CD4-positive, CD25-positive, alpha-beta regulatory T cell (primary cell): ENCODE measurements around the gene ENPP3. TPM values are rescaled to one million over a fixed set of nuclear protein-coding genes. Genes with fewer than 3 reads are reported as not detected.

Experiments used
- ATAC-seq, 2 donors: fragments of 150-1000 bp; cut with Tn5 transposase; one replicate each; pipeline ENCODE4 v1.10.0; 2021; ENCODE audit warnings: low read depth in 2 of 2, moderate number of reproducible peaks in 2 of 2, moderate library complexity in 1 of 2
- DNase-seq, 3 donors: peaks; one replicate each; pipeline versions ENCODE4 v3.0.0 to v3.0.0-alpha.2; 2012 to 2022; ENCODE audit warnings: mixed read lengths in 1 of 3
- H3K27ac ChIP-seq: one replicate; pipeline ENCODE4 v1.7.0; 2013; ENCODE audit warnings: mild to moderate bottlenecking, low read length; ENCODE audit not compliant: insufficient read depth, poor library complexity, severe bottlenecking
- H3K27me3 ChIP-seq: one replicate; pipeline ENCODE4 v1.7.0; 2013; ENCODE audit warnings: low read length; ENCODE audit not compliant: control insufficient read depth, insufficient read depth
- H3K36me3 ChIP-seq: one replicate; pipeline ENCODE4 v1.7.0; 2013; ENCODE audit warnings: mild to moderate bottlenecking, low read length, moderate library complexity; ENCODE audit not compliant: control insufficient read depth, insufficient read depth
- H3K4me1 ChIP-seq: 2 replicates; pipeline ENCODE4 v1.7.0; 2013; ENCODE audit warnings: mild to moderate bottlenecking, low read length; ENCODE audit not compliant: insufficient read depth, control insufficient read depth, poor library complexity, severe bottlenecking
- H3K4me3 ChIP-seq: one replicate; pipeline ENCODE4 v1.7.0; 2013; ENCODE audit warnings: low read depth, mild to moderate bottlenecking, low read length, moderate library complexity
- H3K9me3 ChIP-seq, 2 experiments: 1 replicate in 1 of 2; 2 replicates in 1 of 2; pipeline ENCODE4 v1.7.0; 2013; ENCODE audit warnings: low read length in 2 of 2, mild to moderate bottlenecking in 1 of 2, moderate library complexity in 1 of 2; ENCODE audit not compliant: control insufficient read depth in 2 of 2
- H3K27ac Mint-ChIP-seq, 3 donors: one replicate each; pipeline ENCODE4 v1.8.0; 2020 to 2022; ENCODE audit warnings: mild to moderate bottlenecking in 3 of 3, mixed read lengths in 3 of 3, moderate library complexity in 2 of 3
- H3K27me3 Mint-ChIP-seq: one replicate; pipeline ENCODE4 v1.8.0; 2022; ENCODE audit warnings: mild to moderate bottlenecking, mixed read lengths
- H3K36me3 Mint-ChIP-seq: one replicate; pipeline ENCODE4 v1.8.0; 2020; ENCODE audit warnings: mixed read lengths
- H3K4me1 Mint-ChIP-seq, 4 donors: one replicate each; pipeline ENCODE4 v1.8.0; 2020 to 2022; ENCODE audit warnings: mixed read lengths in 4 of 4, mild to moderate bottlenecking in 1 of 4
- H3K4me3 Mint-ChIP-seq, 4 donors: one replicate each; pipeline ENCODE4 v1.8.0; 2020 to 2022; ENCODE audit warnings: mild to moderate bottlenecking in 4 of 4, mixed read lengths in 4 of 4, moderate library complexity in 3 of 4
- H3K9me3 Mint-ChIP-seq, 7 donors: one replicate each; pipeline ENCODE4 v1.8.0; 2020 to 2022; ENCODE audit warnings: mixed read lengths in 7 of 7, mild to moderate bottlenecking in 3 of 7, moderate library complexity in 2 of 7
- polyA plus RNA-seq, 4 donors: library from polyadenylated mRNA; unstranded; fragments of 300-500 nt; fragmentation: Illumina TruSeq; gene quantifications; one replicate each; pipeline ENCODE4 v1.2.3, GENCODE V29; 2021
- total RNA-seq: library from RNA; stranded (reverse); gene quantifications from one replicate; pipeline ENCODE4 v1.2.3, GENCODE V29; 2022

Gene ENPP3
- total and polyA plus RNA-seq, 5 donors from 2014 or later: 0.09 to 0.60 (median 0.32) TPM; not detected in 2

DNA sequence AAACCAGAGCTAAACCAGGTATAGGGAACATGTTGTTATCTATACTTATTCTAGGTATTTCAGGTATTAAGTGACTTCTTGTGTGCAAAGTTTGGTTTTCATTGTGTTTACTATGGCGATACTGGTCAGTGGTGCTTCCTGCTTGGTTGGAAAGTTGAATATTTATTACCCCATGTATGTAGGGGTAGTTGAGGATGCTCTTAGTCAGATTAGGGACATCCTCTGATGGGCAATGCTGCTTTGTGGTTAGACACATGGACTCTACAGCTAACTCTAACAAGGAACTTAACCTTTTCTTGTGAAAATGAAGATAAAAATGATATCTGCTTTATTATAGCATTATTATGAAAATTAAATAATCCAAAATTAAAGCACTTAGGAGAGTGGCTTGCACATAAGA is 126.6 kb downstream of the ENPP3 start:
- Histone ChIP-seq H3K27ac (no peak overlapping the region), H3K4me1 (no peaks in the 10 kb centered on the region), H3K4me3 (no peak overlapping the region), H3K36me3 (no peaks in the 10 kb centered on the region), H3K27me3 (no peaks in the 10 kb centered on the region), H3K9me3 (no peaks in the 10 kb centered on the region)
- H3K9me3 Mint-ChIP-seq: peaks cover 0 to 2% (median 0%) of the 10 kb centered on the region in 7 donors
- H3K4me3 Mint-ChIP-seq: no peak overlapping the region
- H3K4me1 Mint-ChIP-seq: peaks cover 0 to 3% (median 0%) of the 10 kb centered on the region in 4 donors
- ATAC-seq (no peak), DNase-seq (no peak)
- peaks cover 17% of the 10 kb centered on the region for H3K27me3 Mint-ChIP-seq
- no peaks in the 10 kb centered on the region for H3K36me3 Mint-ChIP-seq
- H3K27ac Mint-ChIP-seq: no peak overlapping the region

DNA sequence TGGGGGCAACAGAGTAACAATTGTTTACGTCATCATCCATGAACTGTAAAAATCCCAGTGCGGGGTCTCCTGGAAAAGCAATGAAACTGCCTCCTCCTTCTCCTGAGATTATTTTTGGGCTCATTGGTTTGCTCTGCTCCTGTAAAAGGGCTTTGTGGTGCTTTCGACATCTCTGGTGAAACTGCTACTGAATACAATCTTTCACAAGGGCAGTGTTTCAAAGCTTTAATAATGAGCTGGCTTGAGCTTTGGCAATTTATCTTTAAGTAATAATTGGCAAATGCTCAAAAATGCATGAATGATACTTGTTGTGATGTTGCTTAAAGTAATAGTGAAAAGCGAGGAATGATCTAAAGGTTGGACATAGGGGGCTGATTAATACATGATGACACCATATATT is 127.2 kb downstream of the ENPP3 start:
- Mint-ChIP-seq H3K27ac (no peak overlapping the region), H3K4me3 (no peak overlapping the region), H3K27me3 (peaks cover 18% of the 10 kb centered on the region), H3K4me1 (peaks cover 0 to 4% (median 0%) of the 10 kb centered on the region in 4 donors), H3K36me3 (no peaks in the 10 kb centered on the region), H3K9me3 (peaks cover 0 to 2% (median 0%) of the 10 kb centered on the region in 7 donors)
- no peaks in the 10 kb centered on the region for H3K27me3 ChIP-seq
- no peak overlapping the region for H3K27ac ChIP-seq
- H3K9me3 ChIP-seq: no peaks in the 10 kb centered on the region
- H3K4me3 ChIP-seq: no peak overlapping the region
- H3K4me1 ChIP-seq: no peaks in the 10 kb centered on the region
- H3K36me3 ChIP-seq: no peaks in the 10 kb centered on the region
- ATAC-seq (no peak), DNase-seq (no peak)

DNA sequence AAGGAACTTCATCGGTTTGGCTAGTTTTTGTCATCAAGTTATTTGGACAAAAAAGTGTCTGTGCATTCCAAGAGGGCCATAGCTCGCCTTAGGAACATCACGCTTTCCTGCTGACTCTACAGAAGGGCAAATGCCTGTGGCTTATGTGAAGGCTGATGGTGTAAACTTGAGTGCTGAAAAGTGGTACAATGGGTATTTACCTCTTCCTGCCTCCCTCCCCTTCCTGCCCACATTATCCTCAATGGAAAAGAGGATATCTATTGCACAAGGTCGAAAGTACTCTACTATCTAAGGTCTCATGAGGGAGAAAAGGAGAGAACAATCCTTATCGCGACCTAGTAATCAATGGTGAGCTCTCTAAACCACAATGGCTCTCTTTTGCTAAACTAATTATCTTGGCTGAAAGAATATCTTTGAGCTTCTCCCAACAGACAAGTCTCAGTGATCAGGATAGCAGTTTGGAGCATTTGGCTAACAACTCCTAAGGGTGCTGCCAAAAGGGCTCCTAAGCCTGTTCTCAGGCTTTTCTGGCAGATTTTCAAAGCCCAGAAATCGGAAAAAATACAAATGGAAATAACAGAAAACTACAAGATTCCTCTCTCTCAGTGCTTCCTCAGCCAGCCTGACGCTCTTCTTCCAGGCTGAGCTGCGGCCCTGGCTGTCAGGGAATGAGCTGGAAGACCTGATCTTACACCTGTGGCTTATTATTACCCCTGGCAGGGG is 128.1 kb downstream of the ENPP3 start:
- no peaks in the 10 kb centered on the region for H3K9me3 ChIP-seq
- DNase-seq (no peak), ATAC-seq (no peak)
- no peaks in the 10 kb centered on the region for H3K36me3 Mint-ChIP-seq
- peaks cover 0 to 4% (median 0%) of the 10 kb centered on the region in 4 donors for H3K4me1 Mint-ChIP-seq
- no peaks in the 10 kb centered on the region for H3K4me1 ChIP-seq
- no peak overlapping the region for H3K27ac Mint-ChIP-seq
- H3K4me3 ChIP-seq: no peak overlapping the region
- H3K9me3 Mint-ChIP-seq: peaks cover 0 to 2% (median 0%) of the 10 kb centered on the region in 7 donors
- no peaks in the 10 kb centered on the region for H3K36me3 ChIP-seq
- no peak overlapping the region for H3K4me3 Mint-ChIP-seq
- no peak overlapping the region for H3K27ac ChIP-seq
- no peaks in the 10 kb centered on the region for H3K27me3 ChIP-seq
- peaks cover 18% of the 10 kb centered on the region for H3K27me3 Mint-ChIP-seq

DNA sequence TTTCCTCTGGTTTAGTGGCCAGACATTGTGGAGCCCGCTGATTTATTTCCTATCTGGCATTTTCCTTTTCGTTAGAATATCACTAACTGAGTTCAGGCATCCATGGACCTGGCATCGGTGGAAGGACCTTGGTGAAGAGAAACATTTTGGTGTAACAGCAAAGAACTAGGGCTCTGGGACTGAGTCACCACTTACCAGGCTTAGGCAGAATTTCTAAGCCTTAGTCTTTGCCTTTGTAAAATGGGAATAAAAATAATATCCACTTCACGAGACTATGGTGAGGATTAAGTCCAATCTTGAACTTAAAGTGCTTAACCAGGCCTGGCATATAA is 128.7 kb downstream of the ENPP3 start:
- H3K9me3 Mint-ChIP-seq: peaks cover 0 to 2% (median 0%) of the 10 kb centered on the region in 7 donors
- Histone ChIP-seq H3K9me3 (no peaks in the 10 kb centered on the region), H3K27me3 (no peaks in the 10 kb centered on the region), H3K4me1 (no peaks in the 10 kb centered on the region), H3K36me3 (no peaks in the 10 kb centered on the region), H3K4me3 (no peak overlapping the region), H3K27ac (no peak overlapping the region)
- no peaks in the 10 kb centered on the region for H3K36me3 Mint-ChIP-seq
- DNase-seq (no peak), ATAC-seq (no peak)
- H3K4me3 Mint-ChIP-seq: no peak overlapping the region
- H3K4me1 Mint-ChIP-seq: peaks cover 0 to 4% (median 0%) of the 10 kb centered on the region in 4 donors
- peaks cover 18% of the 10 kb centered on the region for H3K27me3 Mint-ChIP-seq
- H3K27ac Mint-ChIP-seq: no peak overlapping the region

DNA sequence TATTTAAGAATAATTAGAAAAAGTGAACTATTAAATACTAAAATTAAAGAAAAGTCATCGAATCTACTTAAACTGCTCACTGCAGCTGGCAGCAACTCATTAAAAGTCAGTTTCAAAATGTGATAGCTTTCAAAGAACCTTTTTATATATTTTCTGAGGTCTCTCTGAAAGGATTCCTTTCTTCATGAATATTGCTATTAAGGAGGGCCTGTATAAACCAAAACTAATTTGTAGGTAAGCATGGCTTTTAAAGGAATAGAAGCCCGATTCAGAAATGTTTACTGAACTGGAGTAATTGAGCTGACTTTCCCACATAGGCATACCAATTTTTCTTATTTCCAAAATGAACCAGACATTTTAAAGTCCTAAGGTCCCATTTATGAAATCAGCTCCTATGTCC is 129.5 kb downstream of the ENPP3 start:
- Histone ChIP-seq H3K4me3 (no peak overlapping the region), H3K4me1 (no peaks in the 10 kb centered on the region), H3K36me3 (no peaks in the 10 kb centered on the region), H3K27me3 (no peaks in the 10 kb centered on the region), H3K9me3 (no peaks in the 10 kb centered on the region), H3K27ac (no peak overlapping the region)
- peaks cover 0 to 2% (median 0%) of the 10 kb centered on the region in 7 donors for H3K9me3 Mint-ChIP-seq
- ATAC-seq (no peak), DNase-seq (no peak)
- no peaks in the 10 kb centered on the region for H3K36me3 Mint-ChIP-seq
- peaks cover 18% of the 10 kb centered on the region for H3K27me3 Mint-ChIP-seq
- H3K27ac Mint-ChIP-seq: no peak overlapping the region
- no peak overlapping the region for H3K4me3 Mint-ChIP-seq
- peaks cover 0 to 4% (median 0%) of the 10 kb centered on the region in 4 donors for H3K4me1 Mint-ChIP-seq

DNA sequence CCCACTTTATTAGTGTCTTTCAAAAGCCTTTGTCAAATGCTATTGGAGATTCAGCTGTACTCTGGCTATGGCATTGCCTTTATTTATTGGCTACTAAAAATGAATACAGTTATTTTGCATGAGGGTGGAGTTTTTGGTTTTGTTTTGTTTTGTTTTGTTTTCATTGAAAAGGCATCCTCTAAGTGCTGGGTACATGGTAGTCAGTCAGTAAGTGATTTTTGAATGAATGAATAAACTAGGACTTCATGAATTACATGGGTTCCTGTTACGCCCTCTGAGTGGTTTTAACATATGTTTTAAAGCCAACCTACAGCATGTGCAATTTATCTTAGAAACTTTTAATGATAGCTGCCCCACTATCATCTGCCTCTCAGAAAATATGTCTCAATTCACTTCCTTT is 131.9 kb downstream of the ENPP3 start:
- Mint-ChIP-seq H3K4me3 (no peak overlapping the region), H3K27me3 (peaks cover 14% of the 10 kb centered on the region), H3K27ac (no peak overlapping the region), H3K9me3 (no peaks in the 10 kb centered on the region), H3K36me3 (no peaks in the 10 kb centered on the region), H3K4me1 (peaks cover 0 to 4% (median 0%) of the 10 kb centered on the region in 4 donors)
- Histone ChIP-seq H3K27me3 (no peaks in the 10 kb centered on the region), H3K4me1 (no peaks in the 10 kb centered on the region), H3K27ac (no peak overlapping the region), H3K4me3 (no peak overlapping the region), H3K36me3 (no peaks in the 10 kb centered on the region), H3K9me3 (no peaks in the 10 kb centered on the region)
- DNase-seq (no peak), ATAC-seq (no peak)

DNA sequence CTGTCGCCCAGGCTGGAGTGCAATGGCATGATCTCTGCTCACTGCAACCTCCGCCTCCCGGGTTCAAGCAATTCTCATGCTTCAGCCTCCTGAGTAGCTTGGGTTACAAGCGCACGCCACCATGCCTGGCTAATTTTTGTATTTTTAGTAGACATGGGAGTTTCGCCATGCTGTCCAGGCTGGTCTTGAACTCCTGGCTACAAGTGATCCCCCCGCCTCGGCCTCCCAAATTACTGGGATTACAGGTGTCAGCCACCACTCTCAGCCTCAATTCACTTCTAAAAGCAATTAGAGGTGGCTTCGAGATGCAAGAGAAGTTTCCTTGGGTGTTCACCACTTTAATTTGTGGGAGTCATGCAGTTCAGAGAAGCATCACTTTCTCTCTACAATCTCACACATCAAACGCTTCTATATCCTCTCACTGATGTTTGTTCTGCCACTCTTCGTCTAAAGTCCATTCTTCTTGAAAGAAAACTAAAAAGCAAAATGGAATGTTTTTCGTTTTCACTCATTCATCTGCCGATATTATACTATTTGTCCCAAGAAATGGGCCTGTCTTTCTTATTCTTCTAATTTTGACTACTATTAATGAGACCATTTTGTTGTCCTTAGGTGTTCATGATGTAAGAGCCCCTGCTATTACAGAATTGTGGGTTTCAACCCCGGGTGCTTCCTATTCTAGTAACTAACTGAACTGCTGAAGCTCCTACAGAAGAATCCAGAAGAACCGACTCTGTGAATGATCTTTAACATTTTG is 132.5 kb downstream of the ENPP3 start:
- no peaks in the 10 kb centered on the region for H3K36me3 ChIP-seq
- no peaks in the 10 kb centered on the region for H3K9me3 ChIP-seq
- no peaks in the 10 kb centered on the region for H3K4me1 ChIP-seq
- no peak overlapping the region for H3K4me3 ChIP-seq
- ATAC-seq: no peak
- DNase-seq: no peak
- H3K36me3 Mint-ChIP-seq: no peaks in the 10 kb centered on the region
- no peak overlapping the region for H3K27ac Mint-ChIP-seq
- H3K9me3 Mint-ChIP-seq: no peaks in the 10 kb centered on the region
- H3K27me3 ChIP-seq: no peaks in the 10 kb centered on the region
- H3K4me3 Mint-ChIP-seq: no peak overlapping the region
- H3K4me1 Mint-ChIP-seq: peaks cover 0 to 4% (median 0%) of the 10 kb centered on the region in 4 donors
- no peak overlapping the region for H3K27ac ChIP-seq
- H3K27me3 Mint-ChIP-seq: peaks cover 14% of the 10 kb centered on the region
